ENCODE measurements around the gene SEC14L1. TPM values are rescaled to one million over a fixed set of nuclear protein-coding genes. Genes with fewer than 3 reads are reported as not detected.

Gene SEC14L1
- total RNA-seq, 1 donor from 2014 or later, result 81.9 TPM

DNA sequence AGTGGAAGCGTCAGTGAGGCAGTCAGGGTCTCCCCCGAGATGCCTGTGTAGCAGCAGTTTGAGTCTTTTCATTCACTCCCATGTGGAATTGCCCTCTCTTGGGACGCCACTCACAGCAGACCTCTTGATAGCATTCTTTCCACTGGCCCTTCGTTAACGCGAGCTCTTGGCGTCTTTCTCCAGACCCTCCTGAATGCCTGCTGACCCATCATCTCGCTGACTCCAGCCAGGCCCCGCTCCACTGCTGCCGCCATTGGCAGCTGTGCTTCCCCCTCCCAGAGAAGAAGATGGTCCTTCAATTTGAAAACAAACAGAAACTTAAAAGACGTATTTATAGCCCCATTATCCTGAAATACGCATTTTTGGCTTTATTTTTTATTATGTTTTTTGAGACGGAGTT is 63.1 kb downstream of the SEC14L1 start:
- Mint-ChIP-seq H3K27me3 (ENCODE audit: insufficient read depth) (no peaks in the 10 kb centered on the region), H3K4me3 (no peak overlapping the region), H3K4me1 (ENCODE audit: low read depth) (no peaks in the 10 kb centered on the region), H3K27ac (no peak overlapping the region), H3K36me3 (ENCODE audit: low read depth) (peaks cover 56% of the 10 kb centered on the region), H3K9me3 (no peaks in the 10 kb centered on the region)
- intact Hi-C loops (cut with micrococcal nuclease), result no loop called here
- no peak for DNase-seq (ENCODE audit: low spot score)

DNA sequence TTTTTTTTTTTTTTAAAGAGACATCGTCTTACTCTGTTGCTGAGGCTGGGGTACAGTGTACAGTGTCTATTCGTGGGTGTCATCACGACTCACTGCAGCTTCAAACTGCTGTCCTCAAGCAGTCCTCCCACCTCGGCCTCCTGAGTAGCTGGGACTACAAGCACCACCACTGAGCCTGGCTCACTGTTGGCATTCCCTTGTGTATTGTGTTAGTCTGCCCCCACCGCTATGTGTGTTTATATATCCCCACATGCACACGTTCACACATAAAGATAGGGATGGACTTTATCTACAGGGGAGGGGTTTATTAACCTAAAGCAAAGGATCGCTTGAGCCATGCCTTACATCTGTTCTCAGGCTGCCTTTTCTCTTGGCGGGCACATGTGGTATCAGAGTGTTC is 63.8 kb downstream of the SEC14L1 start:
- intact Hi-C loops (cut with micrococcal nuclease), result no loop called here
- Mint-ChIP-seq H3K4me1 (ENCODE audit: low read depth) (no peaks in the 10 kb centered on the region), H3K36me3 (ENCODE audit: low read depth) (peaks cover 54% of the 10 kb centered on the region), H3K4me3 (no peak overlapping the region), H3K9me3 (no peaks in the 10 kb centered on the region), H3K27ac (no peak overlapping the region), H3K27me3 (ENCODE audit: insufficient read depth) (no peaks in the 10 kb centered on the region)
- no peak for DNase-seq (ENCODE audit: low spot score)

DNA sequence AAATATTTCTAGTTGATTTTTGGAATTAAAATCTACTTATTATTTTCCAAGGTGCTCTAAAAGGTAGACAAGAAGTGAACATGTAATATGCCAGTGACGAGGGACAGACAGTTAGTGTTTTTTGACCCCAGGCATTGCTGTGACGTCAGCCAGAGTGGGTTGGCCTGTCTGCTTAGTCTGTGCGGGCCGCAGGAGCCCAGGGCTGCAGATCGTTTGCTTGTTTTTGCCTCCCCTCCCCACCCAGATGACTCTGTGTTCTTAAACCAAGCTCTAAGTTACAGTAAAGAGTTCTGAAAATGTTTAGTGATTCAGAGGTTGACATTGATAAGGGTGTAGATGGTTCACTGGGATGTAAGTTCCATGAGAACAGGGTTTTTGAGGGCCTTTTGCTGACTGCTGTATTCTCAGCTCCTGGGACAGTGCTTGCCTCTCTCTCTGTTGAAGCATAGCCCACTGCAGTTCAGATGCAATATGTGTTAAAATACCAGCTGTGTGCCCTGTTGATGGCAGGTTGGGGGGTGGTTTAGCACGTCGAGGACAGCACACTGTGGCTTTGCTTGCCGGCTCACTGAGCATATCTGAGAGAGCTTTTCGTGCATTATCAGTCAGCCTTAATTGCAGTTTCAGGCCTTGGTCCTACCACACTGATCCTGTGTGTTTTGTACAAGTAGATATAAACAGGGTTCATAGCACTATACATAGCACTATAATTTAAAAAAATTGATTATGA is 64.8 kb downstream of the SEC14L1 start:
- H3K4me1 Mint-ChIP-seq (ENCODE audit: low read depth), result no peaks in the 10 kb centered on the region
- peaks cover 54% of the 10 kb centered on the region for H3K36me3 Mint-ChIP-seq (ENCODE audit: low read depth)
- no peak overlapping the region for H3K27ac Mint-ChIP-seq
- H3K9me3 Mint-ChIP-seq, result no peaks in the 10 kb centered on the region
- no peak for DNase-seq (ENCODE audit: low spot score)
- H3K27me3 Mint-ChIP-seq (ENCODE audit: insufficient read depth), result no peaks in the 10 kb centered on the region
- intact Hi-C loops (cut with micrococcal nuclease), result no loop called here
- H3K4me3 Mint-ChIP-seq, result no peak overlapping the region

DNA sequence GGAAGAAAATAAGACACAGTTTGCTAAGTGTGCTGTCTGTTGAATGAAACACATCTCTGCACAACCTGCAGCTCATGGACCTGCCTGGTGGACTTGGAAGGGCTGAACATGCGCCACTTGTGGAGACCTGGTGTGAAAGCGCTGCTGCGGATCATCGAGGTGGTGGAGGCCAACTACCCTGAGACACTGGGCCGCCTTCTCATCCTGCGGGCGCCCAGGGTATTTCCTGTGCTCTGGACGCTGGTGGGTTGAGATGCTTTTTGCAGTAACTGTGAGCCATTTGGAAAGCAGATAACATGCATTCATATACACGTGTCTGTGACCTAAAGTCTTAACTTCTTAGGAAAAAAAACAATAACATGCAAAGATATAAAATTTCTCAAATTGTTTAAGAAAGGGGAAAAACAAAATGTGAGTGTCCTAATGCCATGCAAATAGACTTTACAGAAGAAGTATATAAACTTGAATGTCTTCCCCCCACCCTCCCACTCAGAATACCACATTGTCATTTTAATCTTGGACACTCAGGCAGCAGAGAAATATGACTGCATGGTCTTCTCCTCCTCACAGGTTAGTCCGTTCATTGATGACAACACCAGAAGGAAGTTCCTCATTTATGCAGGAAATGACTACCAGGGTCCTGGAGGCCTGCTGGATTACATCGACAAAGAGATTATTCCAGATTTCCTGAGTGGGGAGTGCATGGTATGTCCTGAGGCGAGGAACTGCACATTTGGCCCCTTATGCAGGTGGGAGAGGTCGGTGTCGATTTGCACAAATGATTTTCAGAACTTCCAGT is 65.6 kb downstream of the SEC14L1 start:
- no peak overlapping the region for H3K4me3 Mint-ChIP-seq
- no peaks in the 10 kb centered on the region for H3K4me1 Mint-ChIP-seq (ENCODE audit: low read depth)
- intact Hi-C loops (cut with micrococcal nuclease), result no loop called here
- peaks cover 51% of the 10 kb centered on the region for H3K36me3 Mint-ChIP-seq (ENCODE audit: low read depth)
- DNase-seq (ENCODE audit: low spot score), result no peak
- H3K27me3 Mint-ChIP-seq (ENCODE audit: insufficient read depth), result no peaks in the 10 kb centered on the region
- H3K9me3 Mint-ChIP-seq, result no peaks in the 10 kb centered on the region
- H3K27ac Mint-ChIP-seq, result no peak overlapping the region

DNA sequence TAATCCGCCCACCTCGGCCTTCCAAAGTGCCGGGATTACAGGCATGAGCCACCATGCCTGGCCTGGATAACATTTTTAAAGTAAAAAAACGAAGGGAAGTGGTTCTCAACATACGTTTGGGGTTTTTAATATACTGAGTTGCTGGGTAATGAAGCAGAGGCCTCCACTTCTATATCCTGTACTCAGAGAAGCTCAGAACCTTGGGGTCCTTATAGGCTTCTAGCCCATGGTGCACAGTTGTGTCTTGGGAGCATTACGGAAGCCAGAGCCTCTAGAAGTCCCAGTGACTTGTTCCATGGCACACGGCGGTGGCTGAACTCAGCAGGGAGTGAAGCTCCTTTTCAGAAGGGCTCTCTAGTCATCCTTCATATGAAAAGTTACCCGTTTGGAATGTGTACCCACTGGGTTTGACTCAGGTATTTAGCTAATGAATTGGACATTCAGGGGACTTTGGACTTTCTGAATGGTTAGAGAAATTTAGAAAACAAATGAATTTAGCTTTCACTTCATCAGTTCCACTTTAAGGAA is 67.0 kb downstream of the SEC14L1 start:
- H3K9me3 Mint-ChIP-seq, result no peaks in the 10 kb centered on the region
- no peak overlapping the region for H3K4me3 Mint-ChIP-seq
- DNase-seq (ENCODE audit: low spot score), result no peak
- no peaks in the 10 kb centered on the region for H3K27me3 Mint-ChIP-seq (ENCODE audit: insufficient read depth)
- no peaks in the 10 kb centered on the region for H3K4me1 Mint-ChIP-seq (ENCODE audit: low read depth)
- no peak overlapping the region for H3K27ac Mint-ChIP-seq
- intact Hi-C loops (cut with micrococcal nuclease), result no loop called here
- H3K36me3 Mint-ChIP-seq (ENCODE audit: low read depth), result peaks cover 52% of the 10 kb centered on the region

DNA sequence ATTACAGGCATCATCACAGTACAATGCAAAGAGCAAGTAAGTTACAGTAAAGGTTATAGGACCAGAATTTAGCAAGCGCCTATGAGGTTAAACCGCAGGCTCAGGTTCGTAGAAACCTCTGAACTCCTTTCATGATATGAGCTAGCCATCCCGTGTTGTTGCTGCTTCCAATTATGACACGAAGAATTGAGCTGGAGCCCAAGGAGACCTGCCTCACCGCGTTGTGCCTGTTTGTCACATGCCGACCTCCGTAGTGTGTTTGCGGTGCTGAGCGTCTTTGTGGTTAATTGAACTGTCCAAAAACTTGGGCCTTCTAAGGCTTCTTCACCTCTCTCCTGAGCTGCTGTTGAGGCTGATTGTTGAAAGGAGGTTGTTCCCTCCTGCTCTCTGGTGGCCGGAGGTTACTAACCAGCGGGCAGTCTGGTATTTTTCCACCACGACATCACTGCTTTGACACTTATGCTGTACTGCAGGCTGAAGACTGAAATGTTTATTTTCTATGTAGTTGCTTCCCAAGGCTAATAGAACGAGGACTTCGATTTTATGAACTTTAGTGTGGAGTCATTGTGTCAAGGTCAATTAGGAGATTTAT is 67.5 kb downstream of the SEC14L1 start:
- H3K27ac Mint-ChIP-seq, result no peak overlapping the region
- intact Hi-C loops (cut with micrococcal nuclease), result no loop called here
- H3K36me3 Mint-ChIP-seq (ENCODE audit: low read depth), result peaks cover 52% of the 10 kb centered on the region
- no peaks in the 10 kb centered on the region for H3K27me3 Mint-ChIP-seq (ENCODE audit: insufficient read depth)
- DNase-seq (ENCODE audit: low spot score), result no peak
- H3K4me3 Mint-ChIP-seq, result no peak overlapping the region
- no peaks in the 10 kb centered on the region for H3K4me1 Mint-ChIP-seq (ENCODE audit: low read depth)
- H3K9me3 Mint-ChIP-seq, result no peaks in the 10 kb centered on the region

DNA sequence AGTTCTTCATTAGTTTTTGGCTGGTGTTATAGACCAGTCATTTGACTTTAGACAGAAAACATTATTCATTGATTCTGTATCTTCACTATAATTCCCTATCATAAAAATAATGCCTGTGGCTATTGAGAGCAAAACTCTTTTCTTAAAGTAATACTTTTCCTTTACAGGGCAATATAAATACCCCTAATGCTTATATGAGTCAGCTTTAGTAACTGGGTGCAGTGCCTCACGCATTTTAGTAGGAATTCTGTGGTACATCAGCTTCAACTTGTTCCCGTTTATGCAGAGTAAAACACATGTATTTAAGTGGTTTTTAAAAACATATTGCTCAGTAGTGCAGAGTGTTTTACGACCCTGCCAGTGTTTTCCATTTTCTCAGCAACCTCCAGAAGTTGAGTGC is 68.1 kb downstream of the SEC14L1 start:
- no peak for DNase-seq (ENCODE audit: low spot score)
- Mint-ChIP-seq H3K4me1 (ENCODE audit: low read depth) (no peaks in the 10 kb centered on the region), H3K4me3 (no peak overlapping the region), H3K9me3 (no peaks in the 10 kb centered on the region), H3K36me3 (ENCODE audit: low read depth) (peaks cover 49% of the 10 kb centered on the region), H3K27ac (no peak overlapping the region), H3K27me3 (ENCODE audit: insufficient read depth) (no peaks in the 10 kb centered on the region)
- intact Hi-C loops (cut with micrococcal nuclease), result no loop called here

DNA sequence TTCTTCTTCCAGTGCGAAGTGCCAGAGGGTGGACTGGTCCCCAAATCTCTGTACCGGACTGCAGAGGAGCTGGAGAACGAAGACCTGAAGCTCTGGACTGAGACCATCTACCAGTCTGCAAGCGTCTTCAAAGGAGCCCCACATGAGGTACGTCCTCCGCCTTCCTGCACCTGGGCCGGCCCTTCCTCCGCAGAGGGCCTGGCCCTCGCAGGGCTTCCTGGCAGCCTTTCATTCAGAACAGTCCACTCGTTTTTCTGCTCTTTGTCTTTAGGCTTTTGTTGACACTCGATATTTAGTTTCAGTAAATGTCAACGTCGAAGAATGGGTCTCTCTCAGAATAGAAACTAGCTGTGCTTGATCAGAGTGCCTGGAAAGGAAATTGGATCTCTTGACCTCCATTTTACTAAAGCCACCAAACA is 68.6 kb downstream of the SEC14L1 start:
- no peaks in the 10 kb centered on the region for H3K9me3 Mint-ChIP-seq
- peaks cover 53% of the 10 kb centered on the region for H3K36me3 Mint-ChIP-seq (ENCODE audit: low read depth)
- H3K27ac Mint-ChIP-seq, result no peak overlapping the region
- no peak for DNase-seq (ENCODE audit: low spot score)
- no peaks in the 10 kb centered on the region for H3K4me1 Mint-ChIP-seq (ENCODE audit: low read depth)
- intact Hi-C loops (cut with micrococcal nuclease), result no loop called here
- H3K4me3 Mint-ChIP-seq, result no peak overlapping the region
- no peaks in the 10 kb centered on the region for H3K27me3 Mint-ChIP-seq (ENCODE audit: insufficient read depth)

DNA sequence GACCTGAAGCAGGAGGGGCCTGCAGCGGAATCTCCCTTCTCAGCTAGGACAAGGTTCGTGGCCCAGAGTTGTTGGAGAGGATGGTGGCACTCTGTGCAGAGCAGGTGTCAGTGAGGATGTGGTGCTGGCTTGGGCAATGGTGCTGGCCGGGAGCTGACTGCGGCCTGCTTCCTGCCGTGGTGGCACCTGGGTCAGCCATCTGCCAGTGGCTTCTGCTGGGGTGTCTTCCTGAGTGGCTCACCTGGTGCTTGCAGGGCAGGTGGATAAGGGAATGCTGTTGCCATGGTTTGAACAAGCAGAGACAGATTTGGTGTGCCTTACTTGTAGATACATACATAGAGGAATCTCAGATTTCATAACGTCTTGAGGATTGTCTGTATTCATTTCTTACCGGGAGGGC is 69.6 kb downstream of the SEC14L1 start:
- H3K9me3 Mint-ChIP-seq, result no peaks in the 10 kb centered on the region
- peaks cover 50% of the 10 kb centered on the region for H3K36me3 Mint-ChIP-seq (ENCODE audit: low read depth)
- H3K27ac Mint-ChIP-seq, result peak overlapping the region; percentile 3
- H3K4me1 Mint-ChIP-seq (ENCODE audit: low read depth), result no peaks in the 10 kb centered on the region
- intact Hi-C loops (cut with micrococcal nuclease), result no loop called here
- no peak overlapping the region for H3K4me3 Mint-ChIP-seq
- H3K27me3 Mint-ChIP-seq (ENCODE audit: insufficient read depth), result no peaks in the 10 kb centered on the region
- no peak for DNase-seq (ENCODE audit: low spot score)

DNA sequence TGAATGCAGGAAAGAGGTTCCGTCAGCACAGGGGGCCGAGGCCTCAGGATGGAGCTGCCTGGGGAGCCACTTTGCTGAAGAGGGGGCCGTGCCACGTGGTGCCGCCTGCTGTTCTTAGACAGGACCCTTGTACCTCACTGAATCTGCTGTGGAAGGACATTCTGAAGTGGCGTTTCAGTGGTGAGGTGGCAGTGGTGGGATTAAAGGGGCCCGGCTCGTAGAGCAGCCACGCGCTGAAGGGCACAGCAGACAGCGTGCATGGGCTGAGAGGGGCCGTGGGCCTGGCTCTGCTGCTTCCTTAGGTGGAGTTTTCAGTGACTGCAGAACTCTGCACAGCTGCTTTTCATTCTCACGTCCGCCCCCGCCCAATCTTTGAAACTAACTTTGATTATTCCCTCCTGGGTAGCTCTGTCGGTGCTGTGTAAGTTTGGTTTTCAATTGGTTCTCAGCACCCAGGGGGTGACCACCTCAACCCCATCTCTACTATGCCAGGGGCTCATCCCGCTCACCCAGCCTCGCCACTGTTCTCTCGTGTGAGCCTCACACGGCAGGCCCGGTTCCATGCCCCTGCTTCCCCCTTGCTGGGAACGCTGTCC is 70.3 kb downstream of the SEC14L1 start:
- Mint-ChIP-seq H3K4me3 (no peak overlapping the region), H3K9me3 (no peaks in the 10 kb centered on the region), H3K27me3 (ENCODE audit: insufficient read depth) (no peaks in the 10 kb centered on the region), H3K36me3 (ENCODE audit: low read depth) (peaks cover 46% of the 10 kb centered on the region), H3K4me1 (ENCODE audit: low read depth) (no peaks in the 10 kb centered on the region), H3K27ac (no peak overlapping the region)
- intact Hi-C loops (cut with micrococcal nuclease), result no loop called here
- no peak for DNase-seq (ENCODE audit: low spot score)

DNA sequence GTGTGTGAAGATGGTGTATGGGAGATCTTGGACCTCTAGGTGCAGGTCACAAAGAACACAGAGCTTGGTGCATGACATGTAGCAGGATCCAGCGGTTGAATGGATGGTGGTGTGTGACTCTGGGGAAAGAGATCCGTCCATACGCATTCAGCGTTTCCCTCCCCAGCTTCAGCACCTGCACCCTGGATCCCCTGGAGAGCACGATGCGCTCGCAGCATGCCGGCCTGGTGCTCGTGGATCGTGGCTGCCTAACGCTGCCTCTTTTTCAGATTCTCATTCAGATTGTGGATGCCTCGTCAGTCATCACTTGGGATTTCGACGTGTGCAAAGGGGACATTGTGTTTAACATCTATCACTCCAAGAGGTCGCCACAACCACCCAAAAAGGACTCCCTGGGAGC is 70.9 kb downstream of the SEC14L1 start:
- H3K36me3 Mint-ChIP-seq (ENCODE audit: low read depth), result peaks cover 44% of the 10 kb centered on the region
- intact Hi-C loops (cut with micrococcal nuclease), result no loop called here

DNA sequence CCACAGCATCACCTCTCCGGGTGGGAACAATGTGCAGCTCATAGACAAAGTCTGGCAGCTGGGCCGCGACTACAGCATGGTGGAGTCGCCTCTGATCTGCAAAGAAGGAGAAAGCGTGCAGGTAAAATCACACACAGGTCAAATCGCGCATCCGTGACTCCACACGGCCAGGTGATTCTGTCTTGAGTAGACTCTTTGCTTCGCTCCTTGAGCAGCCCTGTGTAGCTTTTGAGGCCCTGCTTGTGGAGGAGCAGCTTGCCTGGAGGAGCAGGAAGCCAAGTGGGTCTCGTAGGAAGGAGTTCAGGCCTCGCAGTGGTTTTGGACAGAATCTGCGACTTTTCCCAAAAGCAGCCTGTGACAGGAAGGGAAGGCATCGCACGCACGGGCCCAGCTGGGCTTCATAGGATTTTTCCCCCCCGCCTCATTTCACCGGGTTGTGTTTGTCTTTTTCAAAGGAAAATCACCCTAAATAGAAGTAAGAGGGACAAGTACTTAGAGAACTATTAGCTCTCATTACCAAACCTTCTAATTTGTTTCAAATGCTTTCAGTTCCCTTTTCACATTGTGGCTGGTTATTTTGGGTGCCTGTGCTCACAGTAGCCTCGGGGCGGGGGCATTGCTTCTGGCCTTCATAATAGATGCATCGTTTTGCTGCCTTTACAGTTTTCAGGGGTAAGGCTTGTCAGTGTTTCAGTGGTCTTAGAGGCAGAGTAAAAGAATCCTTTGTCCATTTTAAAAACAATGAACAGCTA is 71.5 kb downstream of the SEC14L1 start:
- intact Hi-C loops (cut with micrococcal nuclease), result no loop called here
- H3K9me3 Mint-ChIP-seq, result no peaks in the 10 kb centered on the region
- H3K4me3 Mint-ChIP-seq, result no peak overlapping the region
- H3K36me3 Mint-ChIP-seq (ENCODE audit: low read depth), result peaks cover 45% of the 10 kb centered on the region
- H3K27ac Mint-ChIP-seq, result no peak overlapping the region
- no peaks in the 10 kb centered on the region for H3K4me1 Mint-ChIP-seq (ENCODE audit: low read depth)
- no peak for DNase-seq (ENCODE audit: low spot score)
- no peaks in the 10 kb centered on the region for H3K27me3 Mint-ChIP-seq (ENCODE audit: insufficient read depth)

More for the DNA sequence above, 70.9 kb downstream of the SEC14L1 start:
- H3K4me1 Mint-ChIP-seq (ENCODE audit: low read depth), result no peaks in the 10 kb centered on the region
- no peaks in the 10 kb centered on the region for H3K27me3 Mint-ChIP-seq (ENCODE audit: insufficient read depth)
- H3K9me3 Mint-ChIP-seq, result no peaks in the 10 kb centered on the region
- H3K4me3 Mint-ChIP-seq, result no peak overlapping the region
- no peak for DNase-seq (ENCODE audit: low spot score)
- no peak overlapping the region for H3K27ac Mint-ChIP-seq
